K562 (cell line): ENCODE measurements around the gene AQP1. TPM values are rescaled to one million over a fixed set of nuclear protein-coding genes. Genes with fewer than 3 reads are reported as not detected.

Experiments used
- ARHGAP35 ChIP-seq: fragments of 450-650 bp; IDR thresholded peaks from 2 replicates; pipeline ENCODE4 v1.6.1; 2018; ENCODE audit not compliant: partially characterized antibody
- ARNT ChIP-seq, 2 experiments: fragments of 450-650 bp; IDR thresholded peaks; 2 replicates each; pipeline ENCODE4 v1.6.1; 2016; ENCODE audit warnings: mild to moderate bottlenecking in 1 of 2
- CTBP1 ChIP-seq: fragments of 450-650 bp; IDR thresholded peaks from 2 replicates; pipeline ENCODE4 v1.6.1; 2016; ENCODE audit warnings: borderline replicate concordance
- MBD2 ChIP-seq: sonication (generic); IDR thresholded peaks from 2 replicates; pipeline ENCODE4 v1.6.1; 2016; ENCODE audit warnings: low read depth, borderline replicate concordance
- NCOA2 ChIP-seq, 2 experiments: fragments of 450-650 bp; IDR thresholded peaks; 2 replicates each; pipeline ENCODE4 v1.6.1; 2018; ENCODE audit warnings: mild to moderate bottlenecking in 2 of 2, moderate library complexity in 1 of 2; ENCODE audit not compliant: partially characterized antibody in 2 of 2
- NCOA6 ChIP-seq: fragments of 450-650 bp; IDR thresholded peaks from 2 replicates; pipeline ENCODE4 v1.6.1; 2017; ENCODE audit warnings: mild to moderate bottlenecking
- NEUROD1 ChIP-seq: fragments of 150-350 bp; IDR thresholded peaks from 2 replicates; pipeline ENCODE4 v1.6.1; 2014; ENCODE audit warnings: borderline replicate concordance, low read length, low read depth; ENCODE audit not compliant: partially characterized antibody
- NFIC ChIP-seq: fragments of 450-650 bp; IDR thresholded peaks from 2 replicates; pipeline ENCODE4 v1.6.1; 2017; ENCODE audit warnings: mild to moderate bottlenecking, inconsistent platforms
- SIRT6 ChIP-seq: IDR thresholded peaks from one replicate; pipeline ENCODE4 v1.6.1; 2012; ENCODE audit warnings: low read depth, mild to moderate bottlenecking, control low read depth, inconsistent platforms, low read length, moderate library complexity
- ZNF75A ChIP-seq: fragments of 450-650 bp; formaldehyde crosslinking; IDR thresholded peaks from 2 replicates; pipeline ENCODE4 v1.4.0; 2020; ENCODE audit warnings: mild to moderate bottlenecking
- ZSCAN29 ChIP-seq: fragments of 450-650 bp; IDR thresholded peaks from 2 replicates; pipeline ENCODE4 v1.6.1; 2017
- polyA plus RNA-seq, 8 experiments: library from polyadenylated mRNA; depleted of rRNA in 4 of 8; stranded (reverse) in 5 of 8; unstranded in 3 of 8; fragments of >200 nt; fragmentation: Nextera tagmentation in 2 of 8; fragmentation: Illumina TruSeq in 1 of 8; extraction: Ambion mirVana in 2 of 8; extraction: Trizol in 1 of 8; gene quantifications; 2 replicates each; pipeline versions ENCODE4 v1.2.1 to v1.2.3, GENCODE V29; 2011 to 2014; ENCODE audit warnings: inconsistent platforms in 1 of 8, missing spikeins in 1 of 8
- total RNA-seq, 7 experiments: library from RNA; depleted of rRNA in 6 of 7; stranded (reverse); fragments of >200 nt in 6 of 7; fragmentation: Illumina TruSeq in 2 of 7; extraction: Trizol in 2 of 7; gene quantifications; 2 replicates each; pipeline versions ENCODE4 v1.2.1 to v1.2.3, GENCODE V29; 2011 to 2021; ENCODE audit warnings: low replicate concordance in 1 of 7
- TF ChIP-seq, protein P1 (sequence below): sonication (generic); formaldehyde crosslinking; IDR thresholded peaks from 2 replicates; pipeline ENCODE4 v1.8.1; 2022; ENCODE audit warnings: missing genetic modification reagents
- TF ChIP-seq, protein P2 (sequence below): fragments of 450-650 bp; IDR thresholded peaks from 2 replicates; pipeline ENCODE4 v1.6.1; 2016
- TF ChIP-seq, protein P3 (sequence below): fragments of 450-650 bp; IDR thresholded peaks from 2 replicates; pipeline ENCODE4 v1.7.1; 2018; ENCODE audit warnings: mild to moderate bottlenecking, low read depth; ENCODE audit not compliant: partially characterized antibody
- TF ChIP-seq, protein P4 (sequence below): sonication (generic); formaldehyde crosslinking; IDR thresholded peaks from 2 replicates; pipeline ENCODE4 v1.8.0; 2022; ENCODE audit warnings: mild to moderate bottlenecking, missing genetic modification reagents
- TF ChIP-seq, protein P5 (sequence below): sonication (generic); formaldehyde crosslinking; IDR thresholded peaks from 2 replicates; pipeline ENCODE4 v1.9.0; 2022; ENCODE audit warnings: mild to moderate bottlenecking, missing genetic modification reagents
- TF ChIP-seq, protein P6 (sequence below): fragments of 250-450 bp; sonication (Bioruptor Pico); IDR thresholded peaks from 2 replicates; pipeline ENCODE4 v1.4.0; 2020; ENCODE audit warnings: mild to moderate bottlenecking, moderate library complexity

The AQP1 gene
- total and polyA plus RNA-seq, 9 of the 15 experiments (the other 6 are each of a cell fraction or from before 2014, with no cell fraction given), result 0.18 to 12.6 (median 4.1) TPM

DNA sequence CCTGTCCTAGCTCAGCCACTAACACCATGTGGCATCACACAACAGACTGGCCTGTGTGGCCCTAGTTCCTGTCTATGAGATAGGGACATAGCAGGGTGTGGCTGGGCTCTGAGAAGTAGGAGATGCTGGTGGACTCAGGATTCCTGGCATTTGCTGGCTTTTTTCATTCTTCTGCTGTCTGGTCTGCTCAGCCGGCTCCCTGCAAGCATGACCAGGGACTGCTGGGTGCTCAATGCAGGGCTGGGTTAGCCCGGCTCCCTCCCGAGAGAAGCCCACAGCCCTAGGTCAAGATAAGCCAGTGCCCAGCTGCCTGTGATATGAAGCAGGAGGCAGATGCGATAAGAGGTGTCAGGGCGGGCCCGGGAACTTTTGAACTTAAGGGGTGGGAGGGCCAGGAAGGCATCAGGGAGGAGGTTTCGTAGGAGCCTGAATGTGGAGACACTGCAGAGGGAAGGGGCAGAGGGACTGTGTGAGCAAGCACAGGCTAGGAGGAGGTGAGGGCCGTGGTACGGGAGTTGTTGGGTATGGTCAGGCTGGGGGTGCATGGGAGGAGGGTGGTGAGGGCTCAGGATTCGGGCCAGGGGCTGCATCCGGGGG, 3.5 kb downstream of the AQP1 start (continued):
- TF ChIP-seq NCOA2 (IDR thresholded peaks at IDR 0.05; ENCODE audit: partially characterized antibody in 2 of 2), result no peak
- TF ChIP-seq, protein P1, sequence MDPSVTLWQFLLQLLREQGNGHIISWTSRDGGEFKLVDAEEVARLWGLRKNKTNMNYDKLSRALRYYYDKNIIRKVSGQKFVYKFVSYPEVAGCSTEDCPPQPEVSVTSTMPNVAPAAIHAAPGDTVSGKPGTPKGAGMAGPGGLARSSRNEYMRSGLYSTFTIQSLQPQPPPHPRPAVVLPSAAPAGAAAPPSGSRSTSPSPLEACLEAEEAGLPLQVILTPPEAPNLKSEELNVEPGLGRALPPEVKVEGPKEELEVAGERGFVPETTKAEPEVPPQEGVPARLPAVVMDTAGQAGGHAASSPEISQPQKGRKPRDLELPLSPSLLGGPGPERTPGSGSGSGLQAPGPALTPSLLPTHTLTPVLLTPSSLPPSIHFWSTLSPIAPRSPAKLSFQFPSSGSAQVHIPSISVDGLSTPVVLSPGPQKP, result no peak
- no peak for TF ChIP-seq NCOA6
- TF ChIP-seq ZSCAN29, result no peak
- TF ChIP-seq, protein P2, sequence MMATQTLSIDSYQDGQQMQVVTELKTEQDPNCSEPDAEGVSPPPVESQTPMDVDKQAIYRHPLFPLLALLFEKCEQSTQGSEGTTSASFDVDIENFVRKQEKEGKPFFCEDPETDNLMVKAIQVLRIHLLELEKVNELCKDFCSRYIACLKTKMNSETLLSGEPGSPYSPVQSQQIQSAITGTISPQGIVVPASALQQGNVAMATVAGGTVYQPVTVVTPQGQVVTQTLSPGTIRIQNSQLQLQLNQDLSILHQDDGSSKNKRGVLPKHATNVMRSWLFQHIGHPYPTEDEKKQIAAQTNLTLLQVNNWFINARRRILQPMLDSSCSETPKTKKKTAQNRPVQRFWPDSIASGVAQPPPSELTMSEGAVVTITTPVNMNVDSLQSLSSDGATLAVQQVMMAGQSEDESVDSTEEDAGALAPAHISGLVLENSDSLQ, result peak; percentile 57
- TF ChIP-seq, protein P3, sequence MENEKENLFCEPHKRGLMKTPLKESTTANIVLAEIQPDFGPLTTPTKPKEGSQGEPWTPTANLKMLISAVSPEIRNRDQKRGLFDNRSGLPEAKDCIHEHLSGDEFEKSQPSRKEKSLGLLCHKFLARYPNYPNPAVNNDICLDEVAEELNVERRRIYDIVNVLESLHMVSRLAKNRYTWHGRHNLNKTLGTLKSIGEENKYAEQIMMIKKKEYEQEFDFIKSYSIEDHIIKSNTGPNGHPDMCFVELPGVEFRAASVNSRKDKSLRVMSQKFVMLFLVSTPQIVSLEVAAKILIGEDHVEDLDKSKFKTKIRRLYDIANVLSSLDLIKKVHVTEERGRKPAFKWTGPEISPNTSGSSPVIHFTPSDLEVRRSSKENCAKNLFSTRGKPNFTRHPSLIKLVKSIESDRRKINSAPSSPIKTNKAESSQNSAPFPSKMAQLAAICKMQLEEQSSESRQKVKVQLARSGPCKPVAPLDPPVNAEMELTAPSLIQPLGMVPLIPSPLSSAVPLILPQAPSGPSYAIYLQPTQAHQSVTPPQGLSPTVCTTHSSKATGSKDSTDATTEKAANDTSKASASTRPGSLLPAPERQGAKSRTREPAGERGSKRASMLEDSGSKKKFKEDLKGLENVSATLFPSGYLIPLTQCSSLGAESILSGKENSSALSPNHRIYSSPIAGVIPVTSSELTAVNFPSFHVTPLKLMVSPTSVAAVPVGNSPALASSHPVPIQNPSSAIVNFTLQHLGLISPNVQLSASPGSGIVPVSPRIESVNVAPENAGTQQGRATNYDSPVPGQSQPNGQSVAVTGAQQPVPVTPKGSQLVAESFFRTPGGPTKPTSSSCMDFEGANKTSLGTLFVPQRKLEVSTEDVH, result no peak
- peak; percentile 51 for TF ChIP-seq ARHGAP35
- peak; percentile 85 for TF ChIP-seq NEUROD1
- TF ChIP-seq ZNF75A (CRISPR knock-in tag), result no peak
- TF ChIP-seq, protein P4, sequence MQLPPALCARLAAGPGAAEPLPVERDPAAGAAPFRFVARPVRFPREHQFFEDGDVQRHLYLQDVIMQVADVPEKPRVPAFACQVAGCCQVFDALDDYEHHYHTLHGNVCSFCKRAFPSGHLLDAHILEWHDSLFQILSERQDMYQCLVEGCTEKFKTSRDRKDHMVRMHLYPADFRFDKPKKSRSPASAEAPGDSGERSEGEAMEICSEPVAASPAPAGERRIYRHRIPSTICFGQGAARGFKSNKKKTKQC (CRISPR knock-in tag), result no peak
- TF ChIP-seq MBD2, result peak; percentile 90
- TF ChIP-seq, protein P5, sequence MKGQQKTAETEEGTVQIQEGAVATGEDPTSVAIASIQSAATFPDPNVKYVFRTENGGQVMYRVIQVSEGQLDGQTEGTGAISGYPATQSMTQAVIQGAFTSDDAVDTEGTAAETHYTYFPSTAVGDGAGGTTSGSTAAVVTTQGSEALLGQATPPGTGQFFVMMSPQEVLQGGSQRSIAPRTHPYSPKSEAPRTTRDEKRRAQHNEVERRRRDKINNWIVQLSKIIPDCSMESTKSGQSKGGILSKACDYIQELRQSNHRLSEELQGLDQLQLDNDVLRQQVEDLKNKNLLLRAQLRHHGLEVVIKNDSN (CRISPR knock-in tag), result no peak
- TF ChIP-seq, protein P6, sequence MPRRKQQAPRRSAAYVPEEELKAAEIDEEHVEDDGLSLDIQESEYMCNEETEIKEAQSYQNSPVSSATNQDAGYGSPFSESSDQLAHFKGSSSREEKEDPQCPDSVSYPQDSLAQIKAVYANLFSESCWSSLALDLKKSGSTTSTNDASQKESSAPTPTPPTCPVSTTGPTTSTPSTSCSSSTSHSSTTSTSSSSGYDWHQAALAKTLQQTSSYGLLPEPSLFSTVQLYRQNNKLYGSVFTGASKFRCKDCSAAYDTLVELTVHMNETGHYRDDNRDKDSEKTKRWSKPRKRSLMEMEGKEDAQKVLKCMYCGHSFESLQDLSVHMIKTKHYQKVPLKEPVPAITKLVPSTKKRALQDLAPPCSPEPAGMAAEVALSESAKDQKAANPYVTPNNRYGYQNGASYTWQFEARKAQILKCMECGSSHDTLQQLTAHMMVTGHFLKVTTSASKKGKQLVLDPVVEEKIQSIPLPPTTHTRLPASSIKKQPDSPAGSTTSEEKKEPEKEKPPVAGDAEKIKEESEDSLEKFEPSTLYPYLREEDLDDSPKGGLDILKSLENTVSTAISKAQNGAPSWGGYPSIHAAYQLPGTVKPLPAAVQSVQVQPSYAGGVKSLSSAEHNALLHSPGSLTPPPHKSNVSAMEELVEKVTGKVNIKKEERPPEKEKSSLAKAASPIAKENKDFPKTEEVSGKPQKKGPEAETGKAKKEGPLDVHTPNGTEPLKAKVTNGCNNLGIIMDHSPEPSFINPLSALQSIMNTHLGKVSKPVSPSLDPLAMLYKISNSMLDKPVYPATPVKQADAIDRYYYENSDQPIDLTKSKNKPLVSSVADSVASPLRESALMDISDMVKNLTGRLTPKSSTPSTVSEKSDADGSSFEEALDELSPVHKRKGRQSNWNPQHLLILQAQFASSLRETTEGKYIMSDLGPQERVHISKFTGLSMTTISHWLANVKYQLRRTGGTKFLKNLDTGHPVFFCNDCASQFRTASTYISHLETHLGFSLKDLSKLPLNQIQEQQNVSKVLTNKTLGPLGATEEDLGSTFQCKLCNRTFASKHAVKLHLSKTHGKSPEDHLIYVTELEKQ (CRISPR knock-in tag), result no peak
- peak; percentile 93 for TF ChIP-seq NFIC
- TF ChIP-seq ARNT (IDR thresholded peaks at IDR 0.05), result peak; percentile 86 to 93
- TF ChIP-seq CTBP1, result peak; percentile 96
- no peak for TF ChIP-seq SIRT6
